SK-N-SH treated with all-trans-retinoic acid at 6 μM for 48 hours (cell line): ENCODE results near the gene DNAJB1.

Source experiments
- PATZ1 ChIP-seq: fragments of 250-450 bp; sonication (Bioruptor Pico); IDR thresholded peaks from 2 replicates; pipeline ENCODE4 v1.8.0; 2020; ENCODE audit warnings: mild to moderate bottlenecking, moderate library complexity, borderline replicate concordance
- PPARA ChIP-seq: fragments of 250-450 bp; sonication (Bioruptor Pico); IDR thresholded peaks from 2 replicates; pipeline ENCODE4 v1.5.0; 2020; ENCODE audit warnings: mild to moderate bottlenecking, borderline replicate concordance
- RARB ChIP-seq: fragments of 250-450 bp; sonication (Bioruptor Pico); IDR thresholded peaks from 2 replicates; pipeline ENCODE4 v1.8.0; 2021; ENCODE audit warnings: mild to moderate bottlenecking, moderate library complexity
- ZFP3 ChIP-seq: fragments of 250-450 bp; sonication (Bioruptor Pico); IDR thresholded peaks from 2 replicates; pipeline ENCODE4 v1.5.0; 2020; ENCODE audit warnings: mild to moderate bottlenecking, moderate library complexity
- ZFP30 ChIP-seq: fragments of 450-650 bp; formaldehyde crosslinking; IDR thresholded peaks from 2 replicates; pipeline ENCODE4 v1.5.0; 2022; ENCODE audit warnings: mild to moderate bottlenecking, moderate library complexity
- ZNF565 ChIP-seq: fragments of 450-650 bp; formaldehyde crosslinking; conservative IDR thresholded peaks from 2 replicates; pipeline ENCODE4 v1.5.0; 2020; ENCODE audit warnings: low read depth, mild to moderate bottlenecking, moderate library complexity
- TF ChIP-seq, protein P1 (sequence below): fragments of 250-450 bp; sonication (Bioruptor Pico); IDR thresholded peaks from 2 replicates; pipeline ENCODE4 v1.8.0; 2021; ENCODE audit warnings: low read depth, mild to moderate bottlenecking, moderate library complexity, borderline replicate concordance
- TF ChIP-seq, protein P2 (sequence below): fragments of 250-450 bp; sonication (Bioruptor Pico); IDR thresholded peaks from 2 replicates; pipeline ENCODE4 v1.5.1; 2020; ENCODE audit warnings: low read depth, mild to moderate bottlenecking, moderate library complexity

- TF ChIP-seq, protein P1, sequence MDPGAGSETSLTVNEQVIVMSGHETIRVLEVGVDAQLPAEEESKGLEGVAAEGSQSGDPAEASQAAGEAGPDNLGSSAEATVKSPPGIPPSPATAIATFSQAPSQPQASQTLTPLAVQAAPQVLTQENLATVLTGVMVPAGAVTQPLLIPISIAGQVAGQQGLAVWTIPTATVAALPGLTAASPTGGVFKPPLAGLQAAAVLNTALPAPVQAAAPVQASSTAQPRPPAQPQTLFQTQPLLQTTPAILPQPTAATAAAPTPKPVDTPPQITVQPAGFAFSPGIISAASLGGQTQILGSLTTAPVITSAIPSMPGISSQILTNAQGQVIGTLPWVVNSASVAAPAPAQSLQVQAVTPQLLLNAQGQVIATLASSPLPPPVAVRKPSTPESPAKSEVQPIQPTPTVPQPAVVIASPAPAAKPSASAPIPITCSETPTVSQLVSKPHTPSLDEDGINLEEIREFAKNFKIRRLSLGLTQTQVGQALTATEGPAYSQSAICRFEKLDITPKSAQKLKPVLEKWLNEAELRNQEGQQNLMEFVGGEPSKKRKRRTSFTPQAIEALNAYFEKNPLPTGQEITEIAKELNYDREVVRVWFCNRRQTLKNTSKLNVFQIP, result no peak
- no peak for TF ChIP-seq ZFP30 (CRISPR knock-in tag)
- TF ChIP-seq ZNF565 (CRISPR knock-in tag), result no peak
- no peak for TF ChIP-seq PATZ1 (CRISPR knock-in tag)
- TF ChIP-seq PPARA (CRISPR knock-in tag), result no peak
- TF ChIP-seq, protein P2, sequence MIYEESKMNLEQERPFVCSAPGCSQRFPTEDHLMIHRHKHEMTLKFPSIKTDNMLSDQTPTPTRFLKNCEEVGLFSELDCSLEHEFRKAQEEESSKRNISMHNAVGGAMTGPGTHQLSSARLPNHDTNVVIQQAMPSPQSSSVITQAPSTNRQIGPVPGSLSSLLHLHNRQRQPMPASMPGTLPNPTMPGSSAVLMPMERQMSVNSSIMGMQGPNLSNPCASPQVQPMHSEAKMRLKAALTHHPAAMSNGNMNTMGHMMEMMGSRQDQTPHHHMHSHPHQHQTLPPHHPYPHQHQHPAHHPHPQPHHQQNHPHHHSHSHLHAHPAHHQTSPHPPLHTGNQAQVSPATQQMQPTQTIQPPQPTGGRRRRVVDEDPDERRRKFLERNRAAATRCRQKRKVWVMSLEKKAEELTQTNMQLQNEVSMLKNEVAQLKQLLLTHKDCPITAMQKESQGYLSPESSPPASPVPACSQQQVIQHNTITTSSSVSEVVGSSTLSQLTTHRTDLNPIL (CRISPR knock-in tag), result no peak
- TF ChIP-seq RARB (CRISPR knock-in tag), result no peak
- no peak for TF ChIP-seq ZFP3 (CRISPR knock-in tag)
These were observed 41.9 kb upstream of the DNAJB1 start for GRCh38 chr19:14559916-14560775.
